GM18520 (cell line): ENCODE data around the gene BMPR1A.

Source experiments
- ATAC-seq: cut with Tn5 transposase; IDR thresholded peaks from one replicate; pipeline ENCODE4 v1.9.1; 2021; ENCODE audit not compliant: unreplicated experiment

BMPR1A gene

GRCh38 chr10:86759073-86759672 is 2.8 kb downstream of the BMPR1A start:
- ATAC-seq = no peak

GRCh38 chr10:86763404-86763803 is 7.0 kb downstream of the BMPR1A start:
- ATAC-seq = no peak

GRCh38 chr10:86765548-86765947 is 9.1 kb downstream of the BMPR1A start:
- no peak for ATAC-seq

- ATAC-seq = no peak
Measured at GRCh38 chr10:86768412-86769062, 12.1 kb downstream of the BMPR1A start.

GRCh38 chr10:86769991-86770390 is 13.6 kb downstream of the BMPR1A start:
- ATAC-seq = no peak

- no peak for ATAC-seq
Measured at GRCh38 chr10:86770412-86770960, 14.1 kb downstream of the BMPR1A start.

- ATAC-seq = no peak
Measured at GRCh38 chr10:86773498-86773897, 17.1 kb downstream of the BMPR1A start.

- ATAC-seq = peak; percentile 66
Measured at GRCh38 chr10:86775056-86775869, 18.8 kb downstream of the BMPR1A start.

- no peak for ATAC-seq
Measured at GRCh38 chr10:86775870-86776180, 19.4 kb downstream of the BMPR1A start.

- ATAC-seq = no peak
Measured at GRCh38 chr10:86779220-86780017, 23.0 kb downstream of the BMPR1A start.

GRCh38 chr10:86782701-86783418 is 26.4 kb downstream of the BMPR1A start:
- ATAC-seq = no peak

- ATAC-seq = no peak
Measured at GRCh38 chr10:86785037-86785436, 28.6 kb downstream of the BMPR1A start.

- ATAC-seq = no peak
Measured at GRCh38 chr10:86785968-86786367, 29.5 kb downstream of the BMPR1A start.

- ATAC-seq = no peak
Measured at GRCh38 chr10:86786368-86786767, 29.9 kb downstream of the BMPR1A start.

- no peak for ATAC-seq
Measured at GRCh38 chr10:86790394-86790793, 34.0 kb downstream of the BMPR1A start.

GRCh38 chr10:86792461-86793167 is 36.2 kb downstream of the BMPR1A start:
- no peak for ATAC-seq

GRCh38 chr10:86793696-86794095 is 37.3 kb downstream of the BMPR1A start:
- ATAC-seq = no peak

- no peak for ATAC-seq
Measured at GRCh38 chr10:86795353-86795752, 38.9 kb downstream of the BMPR1A start.

GRCh38 chr10:86798025-86798424 is 41.6 kb downstream of the BMPR1A start:
- no peak for ATAC-seq

- no peak for ATAC-seq
Measured at GRCh38 chr10:86798611-86799010, 42.2 kb downstream of the BMPR1A start.
